Stimulated activated CD4-positive, alpha-beta T cell treated with anti-CD3 and anti-CD28 coated beads, Interleukin-15, amount 100 ng/mL, for 48 hours (primary cell): ENCODE measurements around the gene VPS33A.
A peak's percentile ranks its signal among the peaks of the same experiment; 100 is the strongest.
"Not testable (repeated sequence)": the region's sequence is repeated elsewhere in the genome, so short reads cannot be mapped to it uniquely, and the experiment has no call there.

Source experiments
- DNase-seq, 2 donors: peaks; one replicate each; pipeline ENCODE4 v3.0.0-alpha.2; 2020; ENCODE audit warnings: low read depth in 2 of 2

The VPS33A gene

DNA sequence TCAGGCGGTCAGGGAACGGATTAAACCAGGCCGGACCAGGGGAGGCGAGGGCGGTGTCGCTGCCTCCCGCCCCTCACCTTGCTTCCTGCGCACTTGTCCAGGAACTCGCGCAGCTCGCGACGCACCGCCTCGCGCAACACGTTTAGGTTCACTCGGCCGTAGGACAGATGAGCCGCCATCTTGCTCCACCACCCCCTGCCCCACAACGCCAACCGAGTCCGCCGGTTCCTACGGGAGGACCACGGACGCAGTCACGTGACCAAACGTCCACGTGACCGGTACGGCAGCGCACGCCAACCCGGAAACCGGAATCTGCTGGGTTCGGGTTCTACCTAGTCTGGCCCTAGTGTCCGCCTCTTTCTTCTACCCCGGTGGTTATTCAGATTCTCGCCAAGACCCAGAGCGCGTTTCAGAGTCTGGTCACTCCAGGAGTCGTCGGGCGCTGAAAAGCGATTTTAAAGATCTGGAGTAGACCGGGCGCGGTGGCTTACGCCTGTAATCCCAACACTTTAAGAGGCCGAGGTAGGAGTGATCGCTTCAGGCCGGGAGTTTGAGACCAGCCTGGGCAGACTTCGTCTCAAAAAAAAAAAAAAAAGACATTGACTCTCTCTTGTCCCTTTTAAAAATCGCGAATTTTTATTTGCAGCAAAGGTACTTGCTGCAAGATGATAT, at the start of gene VPS33A:
Gene VPS33A (minus strand): TSS at position 265 of the 672 bp plus-strand sequence. CDS start 86 bp downstream, at position 179.
- DNase-seq, result peak; percentile 92 to 94

DNA sequence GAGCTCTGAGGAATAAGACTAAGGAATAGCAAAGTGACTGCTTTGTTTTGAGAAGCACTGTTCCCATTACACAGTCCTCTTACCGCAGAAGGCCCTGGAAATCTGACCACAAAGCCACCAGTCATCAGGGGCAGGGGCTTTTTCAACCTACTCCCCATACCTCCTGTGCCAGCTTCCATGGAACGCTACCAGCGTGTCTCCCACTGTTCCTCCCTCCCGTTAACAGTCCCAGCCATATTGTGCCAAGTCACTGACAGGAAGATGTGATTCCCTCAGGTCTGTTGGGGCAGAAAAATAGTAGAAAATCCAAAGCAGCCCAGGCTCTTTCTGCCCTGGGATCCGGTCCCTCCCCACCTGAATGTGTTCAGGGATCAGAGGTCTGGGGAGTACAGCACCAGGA, 46.6 kb upstream of the VPS33A start:
- DNase-seq, result no peak

DNA sequence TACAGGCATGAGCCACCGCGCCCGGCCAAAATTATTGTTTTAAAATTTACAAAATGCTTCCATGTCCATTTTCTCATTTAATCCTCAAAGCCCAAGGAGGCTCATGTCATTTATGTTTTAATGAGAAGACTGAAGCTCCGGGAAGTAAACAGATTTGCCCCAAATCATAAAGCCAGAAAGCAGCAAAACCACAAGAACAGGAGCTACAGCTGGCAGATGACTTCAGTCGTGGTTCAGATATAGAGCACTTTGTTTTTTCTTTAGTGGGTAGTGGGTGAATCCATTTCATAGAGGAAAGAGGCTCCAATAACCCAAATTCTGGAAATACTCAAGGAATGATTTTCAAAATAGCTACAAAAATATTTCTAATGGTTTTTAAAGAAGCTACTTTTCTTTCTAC, 45.4 kb upstream of the VPS33A start:
- DNase-seq, result no peak

DNA sequence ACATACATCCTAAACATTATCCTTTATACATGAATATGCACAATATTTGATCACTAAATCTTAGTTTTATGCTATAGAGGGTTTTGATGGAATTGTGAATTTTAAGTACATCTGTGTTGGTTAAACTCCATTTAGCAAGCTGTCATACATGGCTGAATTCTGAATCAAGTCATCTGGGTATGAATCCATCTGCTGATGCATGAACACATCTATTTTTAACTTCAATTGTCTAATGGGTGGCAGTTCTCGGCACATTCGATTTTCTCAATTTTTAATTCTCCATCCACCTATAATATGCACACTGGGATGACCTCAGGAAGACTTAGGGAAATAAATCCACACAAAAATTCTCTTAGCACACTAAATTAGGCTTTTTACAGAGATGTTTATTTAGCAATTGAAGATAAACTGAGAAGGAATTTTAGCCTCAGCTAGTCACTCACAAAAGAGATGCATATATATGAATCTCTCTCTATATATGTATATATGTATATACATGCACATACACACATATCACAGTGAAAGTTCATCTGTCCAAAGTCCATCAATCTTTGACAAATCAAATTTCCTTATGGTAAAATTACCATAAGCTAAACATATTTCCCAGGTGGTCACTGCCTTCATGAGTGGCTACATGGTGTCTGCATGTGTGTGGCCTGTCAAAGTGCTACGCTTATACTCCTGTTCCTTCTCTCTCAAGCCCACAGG, 44.5 kb upstream of the VPS33A start:
- no peak for DNase-seq

DNA sequence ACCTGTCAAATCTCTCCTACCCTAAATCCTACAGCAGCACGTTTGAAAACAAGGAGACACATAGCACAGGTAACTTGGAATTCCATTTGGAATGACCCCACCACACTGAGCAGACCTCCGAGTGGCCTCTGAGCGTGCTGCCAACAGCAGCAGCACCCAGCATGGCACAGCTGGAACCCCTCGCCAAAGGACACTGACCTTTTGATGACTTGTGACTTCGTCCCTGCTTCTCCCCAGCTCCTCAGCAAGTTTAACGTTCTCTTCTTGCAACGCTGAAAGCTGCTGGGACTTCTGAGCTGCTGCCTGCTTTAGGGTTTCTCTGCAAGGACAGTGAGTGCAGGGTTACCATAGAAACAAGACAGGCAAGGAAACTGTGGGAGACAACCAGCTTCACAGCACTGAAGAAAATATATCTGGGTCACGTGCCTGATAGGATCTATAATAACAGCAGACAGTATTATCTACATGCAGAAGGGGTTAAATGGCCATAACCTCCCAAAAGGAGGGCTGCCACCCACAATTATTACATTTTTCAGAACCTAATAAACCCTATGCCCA, 43.3 kb upstream of the VPS33A start:
- no peak for DNase-seq

DNA sequence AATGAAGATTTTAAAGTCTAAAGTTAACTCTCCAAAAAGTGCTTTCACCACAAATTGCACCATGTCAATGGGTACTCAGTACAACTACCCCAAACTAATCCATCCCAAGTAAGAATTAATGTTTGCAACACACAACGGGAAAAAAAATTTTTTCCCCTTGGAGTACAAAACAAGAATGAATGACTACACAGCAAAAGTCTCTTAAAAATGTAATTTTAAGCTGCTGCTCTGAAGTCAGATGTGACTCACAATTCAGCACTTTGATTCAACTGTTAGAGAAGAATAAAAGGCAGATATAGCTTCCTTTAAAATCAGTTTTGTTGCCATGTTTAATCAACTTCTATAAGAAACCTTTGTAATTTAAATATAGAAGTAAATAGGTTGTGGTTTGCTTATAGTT, 42.5 kb upstream of the VPS33A start:
- no peak for DNase-seq

DNA sequence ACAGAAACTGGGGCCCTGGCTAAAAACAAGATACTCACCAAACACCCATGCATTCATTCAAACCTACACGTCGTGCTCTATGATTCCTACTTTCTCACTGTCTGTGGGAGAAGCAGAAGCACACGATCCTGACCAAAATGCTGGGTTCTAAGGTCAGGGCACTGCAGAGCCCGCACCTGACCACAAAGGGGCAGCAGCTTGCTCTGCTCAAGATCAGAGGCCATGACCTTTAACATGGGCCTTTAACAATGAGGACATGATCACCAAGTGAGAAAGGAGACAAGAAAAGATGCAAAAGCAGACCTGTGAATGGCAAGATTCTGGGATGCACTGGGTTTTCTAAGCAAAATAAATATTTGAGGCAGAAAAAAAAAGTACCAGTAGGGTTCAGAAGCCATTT, 40.1 kb upstream of the VPS33A start:
- no peak for DNase-seq

DNA sequence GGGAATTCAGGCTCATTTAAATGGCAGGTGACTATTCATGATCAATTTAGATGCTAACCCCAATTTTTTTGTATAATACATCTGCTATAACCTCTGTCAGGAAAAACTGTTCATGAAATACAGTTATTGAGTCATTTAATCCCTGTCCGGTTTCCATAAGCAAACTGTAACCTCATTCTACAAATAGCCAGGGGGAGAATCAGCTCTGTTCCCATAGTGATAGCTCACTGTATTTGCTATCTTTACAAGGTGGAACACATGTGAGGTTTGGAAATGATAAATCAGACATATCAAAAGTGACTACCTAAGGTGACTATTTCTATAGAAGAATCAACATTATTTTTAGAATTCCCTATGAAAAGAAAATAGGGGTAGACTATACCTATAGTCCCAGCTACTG, 38.6 kb upstream of the VPS33A start:
- DNase-seq, result no peak

DNA sequence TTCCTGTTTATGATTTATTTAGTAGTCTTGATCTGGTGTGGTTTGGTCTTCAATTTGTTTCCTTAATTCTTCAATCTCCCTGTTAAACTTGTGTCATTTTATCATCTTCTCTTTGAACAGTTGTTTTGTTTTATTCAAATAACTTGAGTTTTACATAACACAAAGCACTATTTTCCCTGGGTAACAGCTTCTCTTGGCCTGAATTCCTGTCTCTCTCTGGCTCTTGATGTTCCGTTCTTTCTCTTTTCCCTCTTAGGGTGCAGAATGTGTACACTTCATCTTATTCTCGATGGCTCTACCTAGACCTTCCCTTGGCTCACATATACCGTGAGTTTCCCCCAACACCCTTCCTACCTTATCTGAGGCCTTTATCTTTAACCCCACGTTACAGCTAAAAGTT, 36.8 kb upstream of the VPS33A start:
- no peak for DNase-seq

DNA sequence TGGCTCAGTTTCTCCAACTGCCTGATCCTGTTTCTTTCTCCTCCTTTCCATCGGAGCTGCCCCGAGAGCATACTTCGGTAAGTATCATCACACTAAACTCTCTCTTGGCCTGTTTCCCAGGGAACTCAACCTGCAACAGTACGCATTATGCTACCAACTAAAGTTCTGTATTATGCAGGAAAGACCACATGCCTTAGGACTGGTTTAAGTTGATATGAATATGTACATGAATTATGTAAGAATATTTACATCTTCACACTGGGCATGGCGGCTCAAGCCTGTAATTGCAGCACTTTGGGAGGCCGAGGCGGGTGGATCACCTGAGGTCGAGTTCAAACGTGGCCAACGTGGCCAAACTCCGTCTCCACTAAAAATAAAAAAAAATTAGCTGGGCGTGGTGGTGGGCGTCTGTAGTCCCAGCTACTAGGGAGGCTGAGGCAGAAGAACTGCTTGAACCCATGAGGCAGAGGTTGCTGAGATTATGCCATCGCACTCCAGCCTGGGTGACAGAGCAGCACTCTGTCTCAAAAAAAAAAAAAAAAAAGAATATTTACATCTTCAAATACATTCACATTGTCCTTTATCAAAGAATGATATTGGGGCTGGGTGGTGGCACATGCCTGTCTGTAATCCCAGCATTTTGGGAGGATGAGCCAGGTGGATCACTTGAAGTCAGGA, 31.9 kb upstream of the VPS33A start:
- DNase-seq, result no peak

DNA sequence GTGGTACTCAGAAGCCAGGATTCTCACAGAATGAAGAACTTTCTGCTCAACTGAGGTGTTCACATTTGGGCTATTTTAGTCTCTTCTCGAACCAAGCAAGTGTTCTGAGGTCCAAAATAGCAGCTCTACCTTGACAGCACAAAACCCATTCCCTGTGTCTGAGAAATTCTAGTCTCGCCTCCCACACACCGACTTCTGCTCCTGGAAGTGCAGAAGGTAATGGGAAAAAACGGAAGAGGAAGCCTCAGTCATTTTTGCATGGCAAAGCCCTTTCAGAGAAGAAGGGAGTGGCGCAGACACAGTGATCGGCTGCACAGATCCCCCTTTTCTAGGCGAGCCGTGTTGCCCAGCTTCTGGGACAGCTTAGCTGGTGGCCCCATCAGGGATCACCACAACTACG, 31.2 kb upstream of the VPS33A start:
- no peak for DNase-seq

DNA sequence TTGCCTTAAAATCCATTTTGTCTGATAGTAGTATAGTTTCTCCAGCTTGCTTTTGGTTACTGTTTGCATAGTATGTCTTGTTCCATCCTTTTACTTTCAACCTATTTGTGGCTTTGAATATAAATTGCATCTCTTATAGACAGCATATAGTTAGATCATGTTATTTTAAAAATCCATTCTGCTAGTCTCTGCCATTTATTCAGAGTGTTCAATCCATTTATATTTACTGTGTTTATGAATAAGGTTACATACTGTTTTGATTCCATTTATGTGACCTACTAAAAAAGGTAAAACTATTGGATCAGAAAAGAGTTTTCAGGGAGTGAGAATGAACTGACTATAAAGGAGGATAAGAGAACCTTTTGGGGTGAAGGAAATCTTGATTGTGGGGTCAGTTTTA, 29.6 kb upstream of the VPS33A start:
- no peak for DNase-seq

DNA sequence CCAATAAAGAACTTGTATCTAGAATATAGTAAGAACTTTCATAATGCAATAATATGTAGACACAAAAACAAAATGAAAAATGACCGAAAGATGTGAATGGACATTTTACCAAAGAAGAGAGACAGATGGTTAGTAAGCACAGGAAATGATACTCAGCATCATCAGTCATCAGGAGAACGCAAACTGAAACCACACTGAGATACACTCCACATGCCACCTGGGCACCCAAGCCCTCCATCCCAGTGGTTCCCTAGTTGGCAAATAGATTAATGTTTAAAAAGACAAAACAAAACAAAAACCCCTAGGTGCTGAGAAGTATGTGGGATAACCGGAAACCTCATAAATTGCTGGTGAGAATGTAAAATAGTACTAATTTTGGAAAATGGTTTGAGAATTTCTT, 26.8 kb upstream of the VPS33A start:
- no peak for DNase-seq

DNA sequence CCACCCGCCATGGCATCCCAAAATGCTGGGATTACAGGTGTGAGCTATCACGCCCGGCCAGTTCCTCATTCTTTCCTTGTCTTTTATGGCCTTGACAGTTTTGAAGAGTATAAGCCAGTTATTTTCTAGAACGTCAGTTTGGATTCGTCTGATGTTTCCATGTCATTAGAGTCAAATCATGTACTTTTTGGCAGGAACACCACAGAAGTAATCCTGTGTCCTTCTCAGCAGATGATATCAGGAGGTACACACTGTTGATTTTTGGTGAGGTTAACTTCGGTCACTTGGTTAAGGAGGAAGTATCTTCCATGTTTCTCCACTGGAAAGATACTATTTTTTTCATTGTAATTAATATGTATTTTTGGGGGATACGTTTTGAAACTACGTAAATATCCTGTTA, 25.1 kb upstream of the VPS33A start:
- no peak for DNase-seq

DNA sequence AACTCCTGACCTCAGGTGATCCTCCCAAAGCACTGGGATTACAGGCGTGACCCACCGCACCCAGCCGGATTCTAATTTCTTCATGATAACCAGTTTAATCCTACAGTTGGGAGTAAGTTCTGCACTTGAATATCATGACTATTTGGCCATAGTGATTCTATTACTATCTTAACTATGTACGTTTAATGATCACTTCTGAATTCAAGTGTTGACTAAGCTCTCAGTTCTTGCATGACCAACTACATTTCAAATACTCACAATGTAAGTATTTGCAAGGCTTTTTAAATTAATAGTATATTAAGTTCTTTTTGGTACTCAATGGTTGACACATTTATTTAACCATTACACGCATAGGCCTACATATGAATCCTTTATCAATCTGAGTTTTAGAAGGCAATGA, 17.4 kb upstream of the VPS33A start:
- no peak for DNase-seq

DNA sequence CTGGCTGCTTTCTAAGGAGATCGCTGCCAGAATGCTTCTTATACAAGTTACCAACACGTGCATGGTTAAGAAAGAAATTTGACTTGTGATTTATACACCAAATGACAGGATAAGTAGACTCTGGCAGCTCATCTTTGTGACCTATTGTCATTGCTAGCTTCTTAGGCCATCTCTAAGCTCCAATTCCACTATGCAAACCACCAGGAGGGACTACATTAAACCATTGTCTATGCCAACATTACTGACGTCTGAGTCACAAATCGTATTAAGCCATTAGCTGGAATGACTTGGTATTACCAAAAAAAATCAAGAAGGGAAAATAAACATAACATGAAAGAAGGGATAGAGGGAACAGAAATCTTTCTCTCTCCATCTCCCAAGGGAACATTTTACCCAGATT, 15.8 kb upstream of the VPS33A start:
- no peak for DNase-seq

DNA sequence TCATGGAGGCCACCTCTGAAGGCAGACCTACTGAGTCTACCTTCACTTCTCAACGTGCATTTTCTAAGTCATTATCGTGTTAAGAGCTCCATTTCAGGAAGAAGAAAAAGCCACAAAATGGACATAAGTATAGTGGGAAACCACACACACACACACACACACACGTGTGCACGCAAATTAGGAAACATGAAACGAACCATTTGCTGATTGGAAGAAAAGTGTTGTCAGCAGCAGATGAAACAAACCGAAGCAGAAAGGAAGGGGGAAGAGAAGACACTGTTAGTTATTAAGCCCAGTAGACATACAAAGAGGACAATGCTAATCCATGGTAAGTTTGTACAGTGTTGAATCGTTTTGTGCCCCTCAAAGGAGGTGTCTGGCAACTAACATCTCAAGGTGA, 9.9 kb upstream of the VPS33A start:
- no peak for DNase-seq

DNA sequence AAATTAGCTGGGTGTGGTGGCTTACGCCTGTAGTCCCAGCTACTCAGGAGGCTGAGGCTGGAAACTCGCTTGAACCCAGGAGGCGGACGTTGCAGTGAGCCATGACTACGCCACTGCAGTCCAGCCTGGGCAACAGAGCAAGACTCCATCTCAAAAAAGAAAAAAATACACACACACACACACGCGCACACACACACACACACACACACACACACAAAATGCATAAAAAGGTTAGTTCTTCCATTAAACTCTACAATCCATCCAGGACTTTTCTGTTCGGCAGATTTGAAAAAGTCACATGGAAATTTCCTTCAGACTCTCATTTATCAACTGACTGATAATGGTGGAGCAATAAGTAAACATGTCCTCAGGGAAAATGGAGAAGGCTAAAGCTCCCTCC, 9.2 kb upstream of the VPS33A start:
- DNase-seq, result no peak

DNA sequence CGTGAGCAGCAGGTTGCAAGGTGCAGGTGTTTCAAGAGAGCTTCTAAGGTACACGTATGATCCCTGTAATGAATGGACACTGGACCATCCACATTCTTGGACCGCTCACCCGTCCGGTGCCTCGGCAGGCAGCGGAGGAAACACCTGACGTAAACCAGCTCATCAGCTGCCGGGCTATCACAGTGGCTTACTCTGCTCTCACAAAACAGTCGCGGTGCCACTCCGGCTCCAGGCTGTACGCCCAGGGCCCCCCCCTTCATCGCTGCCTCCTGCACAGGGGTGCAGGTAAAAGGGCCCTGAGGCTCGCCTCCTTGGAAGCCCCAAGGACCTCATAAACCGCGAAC, 436 bp downstream of the VPS33A start:
- peak in 1 of 2 donors; percentile 18 for DNase-seq

DNA sequence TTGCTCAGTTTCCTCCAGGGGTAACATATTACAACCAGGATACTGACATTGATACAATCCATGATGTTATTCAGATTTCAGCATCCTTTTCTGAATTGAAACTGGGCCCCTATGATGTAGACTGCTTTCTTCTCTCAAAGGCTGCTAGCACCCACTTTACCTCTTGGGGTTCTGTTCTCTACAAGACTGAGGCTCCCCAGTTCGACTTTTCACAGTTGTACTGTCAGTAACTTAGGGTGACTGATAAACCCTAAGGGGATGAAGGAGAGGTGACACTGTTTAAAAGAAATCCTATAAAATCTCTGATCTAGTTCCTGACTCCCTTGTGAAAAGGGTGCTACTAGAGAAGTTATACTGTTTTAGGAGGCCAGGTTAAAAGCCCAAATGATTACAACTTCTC, 818 bp downstream of the VPS33A start:
- no peak for DNase-seq

DNA sequence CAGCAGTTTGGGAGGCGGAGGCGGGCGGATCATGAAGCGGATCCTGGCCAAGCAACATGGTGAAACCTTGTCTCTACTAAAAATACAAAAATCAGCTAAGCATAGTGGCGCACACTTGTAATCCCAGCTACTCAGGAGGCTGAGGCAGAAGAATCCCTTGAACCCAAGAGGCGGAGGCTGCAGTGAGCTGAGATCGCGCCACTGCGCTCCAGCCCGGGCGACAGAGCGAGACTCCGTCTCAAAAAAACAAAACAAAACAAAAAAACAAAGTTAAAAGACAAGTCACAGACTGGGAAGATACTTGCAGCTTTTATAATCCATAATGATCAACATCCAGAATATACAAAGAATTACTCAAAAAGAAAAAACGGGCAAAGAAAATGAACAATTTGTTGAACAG, 5.6 kb downstream of the VPS33A start:
- DNase-seq, result not testable (repeated sequence)

DNA sequence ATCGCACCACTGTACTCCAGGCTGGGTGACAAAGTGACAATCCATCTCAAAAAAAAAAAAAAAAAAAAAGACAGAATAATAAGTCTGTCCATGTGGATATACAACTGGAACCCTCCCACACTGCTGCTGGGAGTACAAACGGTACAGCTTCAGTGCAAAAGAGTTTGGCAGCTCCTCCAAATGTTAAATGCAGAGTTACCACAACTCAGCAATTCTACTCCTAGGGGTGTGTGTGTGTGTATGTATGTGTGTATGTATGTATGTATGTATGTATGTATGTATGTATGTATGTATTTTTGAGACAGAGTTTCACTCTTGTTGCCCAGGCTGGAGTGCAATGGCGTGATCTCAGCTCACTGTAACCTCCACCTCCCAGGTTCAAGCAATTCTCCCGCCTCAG, 7.4 kb downstream of the VPS33A start:
- DNase-seq, result not testable (repeated sequence)

DNA sequence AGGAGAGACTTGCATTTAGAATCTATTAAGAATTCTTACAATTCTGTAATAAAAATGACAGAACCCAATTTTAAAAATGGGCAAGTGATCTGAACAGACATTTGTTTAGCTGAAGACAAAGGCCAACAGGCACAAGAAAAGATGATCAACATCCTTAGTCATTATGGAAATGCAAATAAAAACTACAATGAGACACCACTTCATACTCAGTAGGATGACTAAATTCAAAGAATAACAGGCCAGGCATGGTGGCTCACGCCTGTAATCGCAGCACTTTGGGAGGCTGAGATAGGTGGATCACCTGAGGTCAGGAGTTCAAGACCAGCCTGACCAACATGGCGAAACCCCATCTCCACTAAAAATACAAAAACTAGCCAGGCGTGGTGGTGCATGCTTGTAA, 7.8 kb downstream of the VPS33A start:
- not testable (repeated sequence) for DNase-seq
